Measurements from ENCODE around the gene LDLR. TPM values are rescaled to one million over a fixed set of nuclear protein-coding genes. Genes with fewer than 3 reads are reported as not detected.
A peak's percentile ranks its signal among the peaks of the same experiment; 100 is the strongest.

Gene LDLR
- total and polyA plus RNA-seq, 7 donors: 7.1 to 139 (median 20.6) TPM

DNA sequence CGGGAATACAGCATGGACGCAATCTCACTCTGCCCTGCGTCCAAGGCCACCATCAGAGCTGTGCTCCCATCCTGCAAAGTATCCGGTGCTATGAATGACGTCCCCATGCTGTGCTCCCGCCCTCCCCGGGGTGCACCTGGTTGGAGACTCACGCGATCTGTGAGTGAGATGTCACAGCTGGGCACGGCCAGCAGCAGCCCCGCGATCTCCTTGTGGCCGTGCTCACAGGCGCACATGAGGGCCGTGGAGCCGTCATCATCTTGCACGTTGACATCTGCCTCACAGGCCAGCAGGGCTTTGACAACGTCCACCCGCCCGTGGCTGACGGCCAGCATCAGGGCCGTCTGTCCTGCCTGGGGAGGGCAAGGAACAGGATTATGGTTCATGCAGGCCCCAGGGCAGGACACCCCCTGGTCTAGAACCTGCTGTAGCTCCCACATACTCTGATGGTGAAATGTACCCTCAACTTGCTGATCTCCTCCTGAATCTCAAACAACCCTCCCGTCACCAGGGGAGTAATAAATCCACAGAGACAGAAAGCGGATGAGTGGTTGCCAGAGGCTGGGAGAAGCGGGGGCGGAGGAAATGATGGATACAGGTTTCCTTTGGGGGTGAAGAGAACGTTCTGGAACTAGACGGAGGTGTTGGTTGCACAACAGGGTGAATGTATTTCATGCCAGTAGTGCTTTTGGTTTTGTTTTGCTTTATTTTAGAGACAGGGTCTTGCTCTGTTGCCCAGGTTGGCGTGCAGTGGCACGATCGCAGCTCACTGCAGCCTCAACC is 80.8 kb downstream of the LDLR start:
- peaks cover 0 to 78% (median 70%) of the 10 kb centered on the region in 4 donors for H3K4me1 ChIP-seq
- TF ChIP-seq POLR2AphosphoS5 (IDR thresholded peaks at IDR 0.05) (peak in 2 of 4 donors; percentile 31 to 55), EP300 (IDR thresholded peaks at IDR 0.05) (no peak)
- peaks cover 49 to 92% (median 79%) of the 10 kb centered on the region in 4 donors for H3K36me3 ChIP-seq
- no peaks in the 10 kb centered on the region for H3K27me3 ChIP-seq
- no peak overlapping the region for H3K4me3 ChIP-seq
- intact Hi-C loops (cut with DNase I): no loop called here
- H3K27ac ChIP-seq: peak overlapping the region; percentile 87 to 95 (median 92)
- H3K9me3 ChIP-seq: no peaks in the 10 kb centered on the region
- 91 to 93% methylated on average over 31 of the region's 31 CpGs for WGBS, 2 donors
- DNase-seq: peak; percentile 75

DNA sequence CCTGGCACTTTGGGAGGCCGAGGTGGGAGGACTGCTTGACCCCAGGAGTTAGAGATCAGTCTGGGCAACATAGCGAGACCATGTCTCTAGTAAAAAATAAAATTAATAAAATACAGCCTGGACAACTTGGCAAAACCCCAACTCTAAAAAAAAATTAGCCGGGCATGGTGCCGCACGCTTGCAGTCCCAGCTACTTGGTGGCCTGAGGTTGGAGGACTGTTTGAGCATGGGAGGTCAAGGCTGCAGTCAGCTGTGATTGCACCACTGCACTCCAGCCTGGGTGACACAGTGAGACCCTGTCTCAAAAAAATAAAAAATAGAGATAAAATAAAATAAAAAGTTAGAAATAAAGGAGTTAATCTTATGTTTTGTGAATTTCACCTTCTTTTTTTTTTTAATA is 81.9 kb downstream of the LDLR start:
- WGBS, 2 donors: 88 to 92% methylated on average over 5 of the region's 5 CpGs
- H3K27ac ChIP-seq: peak overlapping the region; percentile 87 to 95 (median 92)

DNA sequence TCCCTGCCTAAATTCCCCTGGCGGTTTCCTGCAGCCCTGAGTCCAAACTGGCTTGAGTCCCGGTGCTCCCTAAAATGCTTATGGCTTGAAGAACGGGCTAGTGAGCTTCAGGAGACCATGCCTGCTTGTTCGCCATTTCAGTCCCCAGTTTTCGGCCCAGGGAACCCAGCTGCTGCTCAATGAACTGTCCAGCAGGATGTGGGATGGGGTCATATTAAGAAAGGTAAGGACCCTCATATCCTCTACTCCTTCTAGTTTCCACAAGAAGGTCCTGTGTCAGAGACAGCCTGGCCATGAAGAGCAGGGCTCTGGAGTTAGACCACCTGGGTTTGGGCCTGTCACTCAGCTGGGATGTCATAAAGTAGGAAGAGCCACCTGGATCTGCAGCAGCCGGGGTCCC is 83.3 kb downstream of the LDLR start:
- peaks cover 65 to 99% (median 92%) of the 10 kb centered on the region in 4 donors for H3K36me3 ChIP-seq
- WGBS, 2 donors: 91 to 92% methylated on average over 6 of the region's 6 CpGs

More for the DNA sequence above, 81.9 kb downstream of the LDLR start:
- peaks cover 0 to 68% (median 60%) of the 10 kb centered on the region in 4 donors for H3K4me1 ChIP-seq
- peaks cover 50 to 99% (median 86%) of the 10 kb centered on the region in 4 donors for H3K36me3 ChIP-seq
- H3K27me3 ChIP-seq: no peaks in the 10 kb centered on the region
- intact Hi-C loops (cut with DNase I): no loop called here
- no peak for TF ChIP-seq EP300 (IDR thresholded peaks at IDR 0.05)
- TF ChIP-seq, protein P1, sequence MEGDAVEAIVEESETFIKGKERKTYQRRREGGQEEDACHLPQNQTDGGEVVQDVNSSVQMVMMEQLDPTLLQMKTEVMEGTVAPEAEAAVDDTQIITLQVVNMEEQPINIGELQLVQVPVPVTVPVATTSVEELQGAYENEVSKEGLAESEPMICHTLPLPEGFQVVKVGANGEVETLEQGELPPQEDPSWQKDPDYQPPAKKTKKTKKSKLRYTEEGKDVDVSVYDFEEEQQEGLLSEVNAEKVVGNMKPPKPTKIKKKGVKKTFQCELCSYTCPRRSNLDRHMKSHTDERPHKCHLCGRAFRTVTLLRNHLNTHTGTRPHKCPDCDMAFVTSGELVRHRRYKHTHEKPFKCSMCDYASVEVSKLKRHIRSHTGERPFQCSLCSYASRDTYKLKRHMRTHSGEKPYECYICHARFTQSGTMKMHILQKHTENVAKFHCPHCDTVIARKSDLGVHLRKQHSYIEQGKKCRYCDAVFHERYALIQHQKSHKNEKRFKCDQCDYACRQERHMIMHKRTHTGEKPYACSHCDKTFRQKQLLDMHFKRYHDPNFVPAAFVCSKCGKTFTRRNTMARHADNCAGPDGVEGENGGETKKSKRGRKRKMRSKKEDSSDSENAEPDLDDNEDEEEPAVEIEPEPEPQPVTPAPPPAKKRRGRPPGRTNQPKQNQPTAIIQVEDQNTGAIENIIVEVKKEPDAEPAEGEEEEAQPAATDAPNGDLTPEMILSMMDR (IDR thresholded peaks at IDR 0.05): no peak
- TF ChIP-seq POLR2AphosphoS5 (IDR thresholded peaks at IDR 0.05): peak in 1 of 4 donors; percentile 36
- TF ChIP-seq POLR2A (IDR thresholded peaks at IDR 0.05): no peak
- no peak overlapping the region for H3K4me3 ChIP-seq
- DNase-seq: no peak
- H3K9me3 ChIP-seq: no peaks in the 10 kb centered on the region

DNA sequence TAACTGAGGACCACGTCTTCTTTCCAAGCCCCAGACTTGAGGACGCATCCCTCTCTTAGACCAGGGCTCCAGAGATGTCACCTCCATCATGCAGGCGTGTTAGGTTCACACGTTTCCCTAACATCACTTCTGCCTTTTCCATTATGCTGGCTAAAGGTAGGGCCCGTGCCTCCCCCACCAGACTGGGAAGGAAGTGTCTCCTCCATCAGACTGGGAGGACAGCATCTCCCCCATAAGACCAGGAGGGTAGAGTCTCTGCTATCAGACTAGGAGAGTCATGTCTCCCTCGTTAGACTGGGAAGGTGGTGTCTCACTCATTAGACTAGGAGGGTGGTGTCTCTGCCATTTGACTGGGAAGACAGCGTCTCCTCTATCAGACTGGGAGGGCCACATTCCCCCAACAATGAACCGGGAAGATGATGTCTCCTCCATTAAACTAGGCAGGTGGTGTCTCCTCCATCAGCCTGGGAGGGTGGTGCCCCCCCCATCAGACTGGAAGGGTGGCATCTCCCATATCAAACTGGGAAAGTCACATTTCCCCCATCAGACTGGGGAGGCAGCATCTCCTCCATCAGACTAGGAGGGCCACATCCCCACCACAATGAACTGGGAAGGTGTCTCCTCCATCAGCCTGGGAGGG is 84.4 kb downstream of the LDLR start:
- no peak for TF ChIP-seq POLR2A (IDR thresholded peaks at IDR 0.05)
- no peak for TF ChIP-seq EP300 (IDR thresholded peaks at IDR 0.05)
- TF ChIP-seq POLR2AphosphoS5 (IDR thresholded peaks at IDR 0.05): peak in 1 of 4 donors; percentile 6
- H3K27ac ChIP-seq: peak overlapping the region; percentile 1 to 95 (median 92)
- 81 to 83% methylated on average over 8 of the region's 8 CpGs for WGBS, 2 donors
- H3K9me3 ChIP-seq: no peaks in the 10 kb centered on the region
- no peak for DNase-seq
- no peak overlapping the region for H3K4me3 ChIP-seq
- intact Hi-C loops (cut with DNase I): no loop called here
- H3K27me3 ChIP-seq: no peaks in the 10 kb centered on the region
- H3K4me1 ChIP-seq: peaks cover 0 to 53% (median 48%) of the 10 kb centered on the region in 4 donors
- peaks cover 69 to 99% (median 92%) of the 10 kb centered on the region in 4 donors for H3K36me3 ChIP-seq

More for the DNA sequence above, 83.3 kb downstream of the LDLR start:
- no peak for DNase-seq
- H3K27me3 ChIP-seq: no peaks in the 10 kb centered on the region
- TF ChIP-seq POLR2AphosphoS5 (IDR thresholded peaks at IDR 0.05): no peak
- TF ChIP-seq, protein P1 (IDR thresholded peaks at IDR 0.05): no peak
- TF ChIP-seq EP300 (IDR thresholded peaks at IDR 0.05): no peak
- no peak for TF ChIP-seq POLR2A (IDR thresholded peaks at IDR 0.05)
- no peaks in the 10 kb centered on the region for H3K9me3 ChIP-seq
- H3K4me3 ChIP-seq: no peak overlapping the region
- H3K27ac ChIP-seq: peak overlapping the region; percentile 87 to 95 (median 92)
- intact Hi-C loops (cut with DNase I): no loop called here
- H3K4me1 ChIP-seq: peaks cover 0 to 53% (median 46%) of the 10 kb centered on the region in 4 donors

DNA sequence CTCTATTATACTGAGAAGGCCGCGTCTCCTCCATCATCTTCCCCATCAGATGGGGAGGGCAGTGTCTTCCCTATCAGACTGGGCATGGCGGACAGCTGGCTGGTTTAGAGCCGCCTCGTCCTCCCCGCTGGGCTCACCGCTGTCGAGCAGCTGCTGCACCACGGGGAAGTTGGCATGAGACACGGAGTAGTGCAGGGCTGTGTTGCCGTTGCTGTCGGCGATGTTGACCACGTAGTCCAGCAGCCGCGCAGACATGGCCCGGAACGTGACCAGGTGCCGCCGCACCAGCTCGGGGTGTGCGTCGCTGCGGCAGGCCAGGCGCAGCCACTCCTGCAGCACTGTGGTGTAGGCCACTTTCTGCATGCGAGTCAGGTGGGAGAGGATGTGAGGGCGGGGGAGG is 85.1 kb downstream of the LDLR start:
- Histone ChIP-seq H3K4me3 (no peak overlapping the region), H3K36me3 (peaks cover 64 to 99% (median 87%) of the 10 kb centered on the region in 4 donors), H3K27me3 (no peaks in the 10 kb centered on the region), H3K27ac (peak overlapping the region in 3 of 4 donors; percentile 92 to 95 (median 93)), H3K9me3 (no peaks in the 10 kb centered on the region), H3K4me1 (peaks cover 0 to 52% (median 48%) of the 10 kb centered on the region in 4 donors)
- TF ChIP-seq POLR2AphosphoS5 (IDR thresholded peaks at IDR 0.05) (no peak), POLR2A (IDR thresholded peaks at IDR 0.05) (no peak), EP300 (IDR thresholded peaks at IDR 0.05) (no peak)
- TF ChIP-seq, protein P1 (IDR thresholded peaks at IDR 0.05): no peak
- no peak for DNase-seq
- intact Hi-C loops (cut with DNase I): no loop called here
- 97% methylated on average over 27 of the region's 27 CpGs for WGBS, 2 donors

Data from sigmoid colon (tissue), 7 donors.